K562 (cell line): ENCODE data around the gene CRABP2. TPM values are rescaled to one million over a fixed set of nuclear protein-coding genes. Genes with fewer than 3 reads are reported as not detected.

Experiments
- ARID2 ChIP-seq: fragments of 450-650 bp; IDR thresholded peaks from 2 replicates; pipeline ENCODE4 v1.6.1; 2017; ENCODE audit warnings: antibody characterized with exemption, mild to moderate bottlenecking
- BACH1 ChIP-seq: fragments of 200-800 bp; sonication (Bioruptor generic); IDR thresholded peaks from 2 replicates; pipeline ENCODE4 v1.6.1; 2016; ENCODE audit warnings: missing genetic modification characterization, missing compliant biosample characterization
- BCL6 ChIP-seq: fragments of 250-450 bp; sonication (Bioruptor Pico); IDR thresholded peaks from 2 replicates; pipeline ENCODE4 v1.4.0; 2020
- BRD9 ChIP-seq: fragments of 450-650 bp; IDR thresholded peaks from 2 replicates; pipeline ENCODE4 v1.6.1; 2018; ENCODE audit warnings: low read depth; ENCODE audit not compliant: partially characterized antibody
- CBX3 ChIP-seq, 2 experiments: IDR thresholded peaks; 1 replicate in 1 of 2; 2 replicates in 1 of 2; pipeline ENCODE4 v1.6.1; 2012; ENCODE audit warnings: inconsistent platforms in 2 of 2, low read length in 2 of 2, borderline replicate concordance in 1 of 2, control low read depth in 1 of 2
- CBX8 ChIP-seq: fragments of 200-600 bp; sonication (generic); IDR thresholded peaks from 2 replicates; pipeline ENCODE4 v1.6.1; 2012; ENCODE audit warnings: borderline replicate concordance, mixed run types, low read depth, mild to moderate bottlenecking, moderate library complexity, mixed read lengths, low read length, control low read depth, inconsistent platforms; ENCODE audit not compliant: poor library complexity, severe bottlenecking; ENCODE audit errors: extremely low read depth
- EWSR1 ChIP-seq: fragments of 450-650 bp; IDR thresholded peaks from 2 replicates; pipeline ENCODE4 v1.6.1; 2018; ENCODE audit warnings: borderline replicate concordance, mild to moderate bottlenecking, low read depth, moderate library complexity; ENCODE audit not compliant: partially characterized antibody
- FOSL1 ChIP-seq: fragments of 200-800 bp; sonication (Bioruptor generic); conservative IDR thresholded peaks from 2 replicates; pipeline ENCODE4 v1.6.1; 2016; ENCODE audit warnings: missing genetic modification characterization, missing compliant biosample characterization
- FOXK2 ChIP-seq, 2 experiments: fragments of 450-650 bp; IDR thresholded peaks in 1 of 2; conservative IDR thresholded peaks in 1 of 2; 2 replicates each; pipeline ENCODE4 v1.6.1; 2016; ENCODE audit warnings: low read depth in 2 of 2, mild to moderate bottlenecking in 1 of 2
- GTF3C2 ChIP-seq: IDR thresholded peaks from 3 replicates; pipeline ENCODE4 v1.6.1; 2011; ENCODE audit warnings: borderline replicate concordance, mild to moderate bottlenecking, moderate library complexity; ENCODE audit not compliant: insufficient read length; ENCODE audit errors: extremely low read depth
- HDAC2 ChIP-seq: fragments of 450-650 bp; IDR thresholded peaks from 2 replicates; pipeline ENCODE4 v1.6.1; 2016; ENCODE audit warnings: mild to moderate bottlenecking
- JUNB ChIP-seq: fragments of 450-650 bp; formaldehyde crosslinking; conservative IDR thresholded peaks from 2 replicates; pipeline ENCODE4 v1.4.0; 2020; ENCODE audit warnings: mild to moderate bottlenecking
- LARP7 ChIP-seq: fragments of 450-650 bp; IDR thresholded peaks from 2 replicates; pipeline ENCODE4 v1.6.1; 2016
- MYNN ChIP-seq, 2 experiments: sonication (generic); formaldehyde crosslinking in 1 of 2; IDR thresholded peaks; 2 replicates each; pipeline versions ENCODE4 v1.5.0 to v1.6.1; 2016 to 2020; ENCODE audit warnings: antibody characterized with exemption in 1 of 2, missing genetic modification reagents in 1 of 2
- PPARD ChIP-seq: fragments of 250-450 bp; sonication (Bioruptor Pico); IDR thresholded peaks from 2 replicates; pipeline ENCODE4 v1.8.0; 2022; ENCODE audit warnings: inconsistent platforms, mild to moderate bottlenecking, moderate library complexity
- SIN3A ChIP-seq, 2 experiments: fragments of 150-350 bp in 1 of 2; IDR thresholded peaks; 2 replicates each; pipeline ENCODE4 v1.6.1; 2011 to 2016; ENCODE audit warnings: borderline replicate concordance in 2 of 2, low read depth in 2 of 2, low read length in 2 of 2, mild to moderate bottlenecking in 2 of 2, moderate library complexity in 2 of 2; ENCODE audit not compliant: control insufficient read depth in 1 of 2
- SIX5 ChIP-seq, 2 experiments: IDR thresholded peaks; 2 replicates each; pipeline ENCODE4 v1.6.1; 2011; ENCODE audit warnings: low read length in 2 of 2, borderline replicate concordance in 1 of 2, low read depth in 1 of 2, mild to moderate bottlenecking in 1 of 2, moderate library complexity in 1 of 2; ENCODE audit not compliant: insufficient read depth in 1 of 2
- SMARCC2 ChIP-seq: fragments of 450-650 bp; IDR thresholded peaks from 2 replicates; pipeline ENCODE4 v1.6.1; 2017; ENCODE audit warnings: antibody characterized with exemption, moderate library complexity, mild to moderate bottlenecking, low read depth
- SRF ChIP-seq, 2 experiments: fragments of 250-450, 450-650 bp in 1 of 2; sonication (Bioruptor Pico) in 1 of 2; sonication (generic) in 1 of 2; formaldehyde crosslinking; IDR thresholded peaks; 2 replicates each; pipeline versions ENCODE4 v1.5.0 to v1.5.1; 2020 to 2022; ENCODE audit warnings: mild to moderate bottlenecking in 1 of 2, missing genetic modification reagents in 1 of 2
- TAF9B ChIP-seq: fragments of 450-650 bp; IDR thresholded peaks from 2 replicates; pipeline ENCODE4 v1.6.1; 2018; ENCODE audit warnings: mild to moderate bottlenecking; ENCODE audit not compliant: partially characterized antibody
- ZBTB12 ChIP-seq: fragments of 250-450 bp; sonication (Bioruptor Pico); IDR thresholded peaks from 2 replicates; pipeline ENCODE4 v1.4.0; 2020
- ZC3H8 ChIP-seq: fragments of 450-650 bp; IDR thresholded peaks from 2 replicates; pipeline ENCODE4 v1.6.1; 2017
- ZNF212 ChIP-seq: fragments of 450-650 bp; formaldehyde crosslinking; IDR thresholded peaks from 2 replicates; pipeline ENCODE4 v1.4.0; 2020; ENCODE audit warnings: mild to moderate bottlenecking
- ZNF23 ChIP-seq: fragments of 250-450 bp; sonication (Bioruptor Pico); IDR thresholded peaks from 2 replicates; pipeline ENCODE4 v1.4.0; 2020; ENCODE audit warnings: mild to moderate bottlenecking
- ZNF57 ChIP-seq: fragments of 450-650 bp; formaldehyde crosslinking; IDR thresholded peaks from 2 replicates; pipeline ENCODE4 v1.4.0; 2020; ENCODE audit warnings: mild to moderate bottlenecking, moderate library complexity
- polyA plus RNA-seq, 8 experiments: library from polyadenylated mRNA; depleted of rRNA in 4 of 8; stranded (reverse) in 5 of 8; unstranded in 3 of 8; fragments of >200 nt; fragmentation: Nextera tagmentation in 2 of 8; fragmentation: Illumina TruSeq in 1 of 8; extraction: Ambion mirVana in 2 of 8; extraction: Trizol in 1 of 8; gene quantifications; 2 replicates each; pipeline versions ENCODE4 v1.2.1 to v1.2.3, GENCODE V29; 2011 to 2014; ENCODE audit warnings: inconsistent platforms in 1 of 8, missing spikeins in 1 of 8
- total RNA-seq, 7 experiments: library from RNA; depleted of rRNA in 6 of 7; stranded (reverse); fragments of >200 nt in 6 of 7; fragmentation: Illumina TruSeq in 2 of 7; extraction: Trizol in 2 of 7; gene quantifications; 2 replicates each; pipeline versions ENCODE4 v1.2.1 to v1.2.3, GENCODE V29; 2011 to 2021; ENCODE audit warnings: low replicate concordance in 1 of 7

CRABP2 gene
- total and polyA plus RNA-seq, 9 of the 15 experiments (the other 6 are each of a cell fraction or from before 2014, with no cell fraction given), result 0.30 to 2.5 (median 0.82) TPM

- TF ChIP-seq BCL6 (CRISPR knock-in tag), result no peak
- no peak for TF ChIP-seq JUNB
- TF ChIP-seq EWSR1, result no peak
- TF ChIP-seq ZC3H8, result no peak
- no peak for TF ChIP-seq BRD9
- no peak for TF ChIP-seq ZNF212
- no peak for TF ChIP-seq CBX8
- no peak for TF ChIP-seq TAF9B
- peak in 1 of 2 experiments; percentile 24; a peak in 1 of 4 replicates for TF ChIP-seq SIX5 (IDR thresholded peaks at IDR 0.05; ENCODE audit: borderline replicate concordance in 1 of 2, insufficient read depth in 1 of 2, low read depth in 1 of 2, low read length in 2 of 2)
- TF ChIP-seq SMARCC2, result no peak
- TF ChIP-seq ZBTB12, result no peak
- TF ChIP-seq FOSL1 (tag), result peak; percentile 48; the same call in 1 of the 2 replicates
- TF ChIP-seq ZNF23 (CRISPR knock-in tag), result no peak
- no peak for TF ChIP-seq ZNF57 (CRISPR knock-in tag)
- peak in 1 of 2 experiments; percentile 80; a peak in 2 of 4 replicates for TF ChIP-seq SIN3A (IDR thresholded peaks at IDR 0.05; ENCODE audit: borderline replicate concordance in 2 of 2, control insufficient read depth in 1 of 2, low read depth in 2 of 2, low read length in 2 of 2)
- no peak for TF ChIP-seq BACH1 (tag)
- TF ChIP-seq SRF (CRISPR knock-in tag; IDR thresholded peaks at IDR 0.05), result peak in 1 of 2 experiments; percentile 32; a peak in 1 of 4 replicates
- TF ChIP-seq MYNN (IDR thresholded peaks at IDR 0.05), result no peak; the same call in 1 of the 2 replicates
- TF ChIP-seq MYNN (CRISPR knock-in tag; IDR thresholded peaks at IDR 0.05), result no peak
- TF ChIP-seq FOXK2 (conservative IDR thresholded peaks at IDR 0.05 in 1 of 2, IDR thresholded peaks at IDR 0.05 in 1 of 2; ENCODE audit: low read depth in 2 of 2), result no peak; a peak in 1 of 4 replicates
- TF ChIP-seq HDAC2, result no peak
- no peak for TF ChIP-seq ARID2
- TF ChIP-seq GTF3C2, result no peak
- TF ChIP-seq CBX3 (IDR thresholded peaks at IDR 0.05; ENCODE audit: borderline replicate concordance in 1 of 2, low read length in 2 of 2), result peak in 1 of 2 experiments; percentile 29; a peak in 1 of 3 replicates
- TF ChIP-seq LARP7, result no peak
- no peak for TF ChIP-seq PPARD (CRISPR knock-in tag)
These were observed 46.5 kb upstream of the CRABP2 start (continued) for GRCh38 chr1:156751757-156752481.
